Panc1 (cell line): ENCODE results near the gene GBX1.

ENCODE experiments used
- TF ChIP-seq, protein P1 (sequence below): fragments of 450-650 bp; IDR thresholded peaks from 2 replicates; pipeline ENCODE4 v1.5.1; 2017; ENCODE audit warnings: mild to moderate bottlenecking
- TF ChIP-seq, protein P2 (sequence below), 2 experiments: IDR thresholded peaks; 2 replicates each; pipeline ENCODE4 v1.6.1; 2011 to 2012; ENCODE audit warnings: low read depth in 2 of 2, control low read depth in 1 of 2, low read length in 1 of 2, mild to moderate bottlenecking in 1 of 2, moderate library complexity in 1 of 2; ENCODE audit not compliant: insufficient read depth in 1 of 2

DNA sequence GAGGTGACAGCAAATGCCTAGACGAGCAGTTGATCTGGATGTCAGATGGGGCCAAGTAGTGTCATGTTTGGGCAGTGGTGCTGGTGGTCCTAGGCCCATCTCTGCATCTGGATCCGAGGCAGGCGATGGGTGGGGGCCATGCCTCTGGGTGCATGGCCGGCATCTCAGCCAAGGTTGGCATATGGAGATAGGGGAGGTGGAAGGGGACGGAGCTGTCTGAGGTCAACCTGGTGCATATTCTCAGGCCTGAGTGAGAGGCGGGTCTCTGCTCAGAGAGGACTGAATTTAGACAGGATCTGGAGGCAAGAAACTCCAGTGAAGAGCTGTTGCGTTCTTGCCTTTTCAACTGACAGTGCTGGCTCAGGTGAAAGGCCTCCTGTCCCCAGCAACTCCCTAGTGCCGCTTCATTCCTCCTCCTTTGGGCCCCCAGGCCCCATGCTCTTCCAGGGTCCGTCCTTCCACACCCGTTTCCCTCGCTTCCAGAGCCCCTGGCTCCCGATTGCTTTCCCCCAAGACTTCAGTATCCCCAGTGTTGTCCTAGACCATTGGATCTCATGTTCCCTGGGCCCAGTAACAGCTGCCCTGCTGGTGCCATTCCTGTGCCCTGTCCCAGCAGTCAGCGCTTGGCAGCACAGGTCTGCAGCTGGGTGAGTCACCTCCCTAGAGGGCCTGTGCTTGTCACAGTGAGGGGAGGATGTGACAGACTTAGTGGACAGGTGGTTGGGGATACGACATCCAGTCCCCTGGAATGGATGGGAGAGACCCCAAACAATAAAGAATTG lies 32.6 kb downstream of the GBX1 start:
- TF ChIP-seq, protein P1, sequence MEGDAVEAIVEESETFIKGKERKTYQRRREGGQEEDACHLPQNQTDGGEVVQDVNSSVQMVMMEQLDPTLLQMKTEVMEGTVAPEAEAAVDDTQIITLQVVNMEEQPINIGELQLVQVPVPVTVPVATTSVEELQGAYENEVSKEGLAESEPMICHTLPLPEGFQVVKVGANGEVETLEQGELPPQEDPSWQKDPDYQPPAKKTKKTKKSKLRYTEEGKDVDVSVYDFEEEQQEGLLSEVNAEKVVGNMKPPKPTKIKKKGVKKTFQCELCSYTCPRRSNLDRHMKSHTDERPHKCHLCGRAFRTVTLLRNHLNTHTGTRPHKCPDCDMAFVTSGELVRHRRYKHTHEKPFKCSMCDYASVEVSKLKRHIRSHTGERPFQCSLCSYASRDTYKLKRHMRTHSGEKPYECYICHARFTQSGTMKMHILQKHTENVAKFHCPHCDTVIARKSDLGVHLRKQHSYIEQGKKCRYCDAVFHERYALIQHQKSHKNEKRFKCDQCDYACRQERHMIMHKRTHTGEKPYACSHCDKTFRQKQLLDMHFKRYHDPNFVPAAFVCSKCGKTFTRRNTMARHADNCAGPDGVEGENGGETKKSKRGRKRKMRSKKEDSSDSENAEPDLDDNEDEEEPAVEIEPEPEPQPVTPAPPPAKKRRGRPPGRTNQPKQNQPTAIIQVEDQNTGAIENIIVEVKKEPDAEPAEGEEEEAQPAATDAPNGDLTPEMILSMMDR = no peak
- TF ChIP-seq, protein P2, sequence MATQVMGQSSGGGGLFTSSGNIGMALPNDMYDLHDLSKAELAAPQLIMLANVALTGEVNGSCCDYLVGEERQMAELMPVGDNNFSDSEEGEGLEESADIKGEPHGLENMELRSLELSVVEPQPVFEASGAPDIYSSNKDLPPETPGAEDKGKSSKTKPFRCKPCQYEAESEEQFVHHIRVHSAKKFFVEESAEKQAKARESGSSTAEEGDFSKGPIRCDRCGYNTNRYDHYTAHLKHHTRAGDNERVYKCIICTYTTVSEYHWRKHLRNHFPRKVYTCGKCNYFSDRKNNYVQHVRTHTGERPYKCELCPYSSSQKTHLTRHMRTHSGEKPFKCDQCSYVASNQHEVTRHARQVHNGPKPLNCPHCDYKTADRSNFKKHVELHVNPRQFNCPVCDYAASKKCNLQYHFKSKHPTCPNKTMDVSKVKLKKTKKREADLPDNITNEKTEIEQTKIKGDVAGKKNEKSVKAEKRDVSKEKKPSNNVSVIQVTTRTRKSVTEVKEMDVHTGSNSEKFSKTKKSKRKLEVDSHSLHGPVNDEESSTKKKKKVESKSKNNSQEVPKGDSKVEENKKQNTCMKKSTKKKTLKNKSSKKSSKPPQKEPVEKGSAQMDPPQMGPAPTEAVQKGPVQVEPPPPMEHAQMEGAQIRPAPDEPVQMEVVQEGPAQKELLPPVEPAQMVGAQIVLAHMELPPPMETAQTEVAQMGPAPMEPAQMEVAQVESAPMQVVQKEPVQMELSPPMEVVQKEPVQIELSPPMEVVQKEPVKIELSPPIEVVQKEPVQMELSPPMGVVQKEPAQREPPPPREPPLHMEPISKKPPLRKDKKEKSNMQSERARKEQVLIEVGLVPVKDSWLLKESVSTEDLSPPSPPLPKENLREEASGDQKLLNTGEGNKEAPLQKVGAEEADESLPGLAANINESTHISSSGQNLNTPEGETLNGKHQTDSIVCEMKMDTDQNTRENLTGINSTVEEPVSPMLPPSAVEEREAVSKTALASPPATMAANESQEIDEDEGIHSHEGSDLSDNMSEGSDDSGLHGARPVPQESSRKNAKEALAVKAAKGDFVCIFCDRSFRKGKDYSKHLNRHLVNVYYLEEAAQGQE (IDR thresholded peaks at IDR 0.05; ENCODE audit: insufficient read depth in 1 of 2, low read depth in 2 of 2, low read length in 1 of 2) = no peak
